Measurements from ENCODE around the gene JAKMIP1.

GRCh38 chr4:6020613-6021012 is 179.7 kb downstream of the JAKMIP1 start:
- no peak for TF ChIP-seq POLR2A (IDR thresholded peaks at IDR 0.05; ENCODE audit: low read length)
- no peak for TF ChIP-seq GATA1 (IDR thresholded peaks at IDR 0.05; ENCODE audit: low read depth, low read length)

Data from erythroblast (primary cell).